Epithelial cell of proximal tubule (primary cell): ENCODE data around the gene SYMPK. TPM values are rescaled to one million over a fixed set of nuclear protein-coding genes. Genes with fewer than 3 reads are reported as not detected.

Experiments
- DNase-seq: peaks from one replicate; pipeline ENCODE4 v3.0.0-alpha.2; 2011; ENCODE audit warnings: low read depth
- H3K4me3 ChIP-seq: 2 replicates; pipeline ENCODE4 v1.5.1; 2011; ENCODE audit warnings: low read depth, mild to moderate bottlenecking, low read length
- CTCF ChIP-seq: conservative IDR thresholded peaks from 2 replicates; pipeline ENCODE4 v1.5.1; 2012; ENCODE audit warnings: low read depth, mild to moderate bottlenecking, low read length
- total RNA-seq: library from RNA; depleted of rRNA; stranded (reverse); fragments of >200 nt; gene quantifications from 2 replicates; pipeline ENCODE4 v1.2.3, GENCODE V29; 2015

SYMPK gene
- total RNA-seq, 1 donor from 2014 or later = 22.9 TPM

- no peak overlapping the region for H3K4me3 ChIP-seq
- no peak for DNase-seq
- no peak for TF ChIP-seq CTCF
Measured at GRCh38 chr19:45828523-45828922, 34.4 kb downstream of the SYMPK start.

GRCh38 chr19:45827459-45828093 lies 35.4 kb downstream of the SYMPK start:
- no peak for TF ChIP-seq CTCF
- DNase-seq = no peak
- no peak overlapping the region for H3K4me3 ChIP-seq

GRCh38 chr19:45826934-45827333 lies 36.0 kb downstream of the SYMPK start:
- no peak for DNase-seq
- no peak for TF ChIP-seq CTCF
- no peak overlapping the region for H3K4me3 ChIP-seq

GRCh38 chr19:45825917-45826893 lies 36.7 kb downstream of the SYMPK start:
- H3K4me3 ChIP-seq = no peak overlapping the region
- DNase-seq = no peak
- TF ChIP-seq CTCF = no peak

- no peak for DNase-seq
- H3K4me3 ChIP-seq = no peak overlapping the region
- TF ChIP-seq CTCF = no peak
Measured at GRCh38 chr19:45825263-45825605, 37.7 kb downstream of the SYMPK start.

GRCh38 chr19:45824531-45825262 lies 38.2 kb downstream of the SYMPK start:
- H3K4me3 ChIP-seq = no peak overlapping the region
- no peak for DNase-seq
- no peak for TF ChIP-seq CTCF
